Stomach smooth muscle (tissue), 2 donors: ENCODE results near the gene C2.
"Not testable (repeated sequence)": the region's sequence is repeated elsewhere in the genome, so short reads cannot be mapped to it uniquely, and the experiment has no call there.

Source experiments
- H3K27ac ChIP-seq: one replicate; pipeline ENCODE4 v1.7.0; 2013; ENCODE audit warnings: mild to moderate bottlenecking, low read length, inconsistent platforms
- H3K27me3 ChIP-seq, 2 donors: one replicate each; pipeline ENCODE4 v1.7.0; 2013; ENCODE audit warnings: low read length in 2 of 2; ENCODE audit not compliant: insufficient read depth in 2 of 2, control insufficient read depth in 1 of 2
- H3K36me3 ChIP-seq, 2 donors: one replicate each; pipeline ENCODE4 v1.7.0; 2013; ENCODE audit warnings: low read length in 2 of 2; ENCODE audit not compliant: control insufficient read depth in 2 of 2, insufficient read depth in 2 of 2
- H3K4me1 ChIP-seq: one replicate; pipeline ENCODE4 v1.7.0; 2013; ENCODE audit warnings: low read length; ENCODE audit not compliant: control insufficient read depth, insufficient read depth
- H3K4me3 ChIP-seq, 2 donors: one replicate each; pipeline ENCODE4 v1.7.0; 2013; ENCODE audit warnings: low read length in 2 of 2
- H3K9ac ChIP-seq, 2 donors: one replicate each; pipeline ENCODE4 v1.7.0; 2013; ENCODE audit warnings: low read length in 2 of 2, mild to moderate bottlenecking in 1 of 2
- H3K9me3 ChIP-seq, 2 donors: one replicate each; pipeline ENCODE4 v1.7.0; 2013; ENCODE audit warnings: low read length in 2 of 2; ENCODE audit not compliant: control insufficient read depth in 2 of 2
- donor health status: healthy.
- donor health status: Pancreatic carcinoma.

C2 gene

GRCh38 chr6:31927863-31928671 lies 550 bp downstream of the C2 start:
- H3K4me1 ChIP-seq: no peaks in the 10 kb centered on the region
- H3K9ac ChIP-seq: no peak overlapping the region
- H3K27ac ChIP-seq: no peak overlapping the region
- peak overlapping the region in 1 of 2 donors; percentile 44 for H3K4me3 ChIP-seq
- peaks cover 0 to 6% of the 10 kb centered on the region in 2 donors for H3K27me3 ChIP-seq
- H3K9me3 ChIP-seq: no peaks in the 10 kb centered on the region
- H3K36me3 ChIP-seq: no peaks in the 10 kb centered on the region

GRCh38 chr6:31928672-31928939 lies 1.1 kb downstream of the C2 start:
- Histone ChIP-seq H3K27ac (no peak overlapping the region), H3K4me1 (no peaks in the 10 kb centered on the region), H3K36me3 (no peaks in the 10 kb centered on the region), H3K4me3 (no peak overlapping the region), H3K9ac (no peak overlapping the region), H3K27me3 (peaks cover 0 to 6% of the 10 kb centered on the region in 2 donors), H3K9me3 (no peaks in the 10 kb centered on the region)

- H3K27ac ChIP-seq: no peak overlapping the region
These were observed 3.4 kb downstream of the C2 start for GRCh38 chr6:31930962-31931361.

GRCh38 chr6:31932137-31932536 lies 4.6 kb downstream of the C2 start:
- H3K27ac ChIP-seq, H3K36me3 ChIP-seq, H3K9ac ChIP-seq, H3K4me3 ChIP-seq, H3K9me3 ChIP-seq, H3K27me3 ChIP-seq, H3K4me1 ChIP-seq: not testable (repeated sequence)

More at GRCh38 chr6:31930962-31931361, 3.4 kb downstream of the C2 start:
- no peak overlapping the region for H3K9ac ChIP-seq
- no peaks in the 10 kb centered on the region for H3K4me1 ChIP-seq
- no peak overlapping the region for H3K4me3 ChIP-seq
- no peaks in the 10 kb centered on the region for H3K9me3 ChIP-seq
- no peaks in the 10 kb centered on the region for H3K36me3 ChIP-seq
- H3K27me3 ChIP-seq: peaks cover 0 to 6% of the 10 kb centered on the region in 2 donors

- H3K4me1 ChIP-seq: no peaks in the 10 kb centered on the region
- H3K9me3 ChIP-seq: no peaks in the 10 kb centered on the region
- H3K36me3 ChIP-seq: no peaks in the 10 kb centered on the region
- no peak overlapping the region for H3K4me3 ChIP-seq
- peaks cover 0 to 3% of the 10 kb centered on the region in 2 donors for H3K27me3 ChIP-seq
- no peak overlapping the region for H3K27ac ChIP-seq
- no peak overlapping the region for H3K9ac ChIP-seq
These were observed 6.0 kb downstream of the C2 start for GRCh38 chr6:31933537-31933936.

- Histone ChIP-seq H3K9ac (no peak overlapping the region), H3K36me3 (no peaks in the 10 kb centered on the region), H3K27ac (no peak overlapping the region), H3K4me3 (no peak overlapping the region), H3K4me1 (no peaks in the 10 kb centered on the region), H3K27me3 (peaks cover 0 to 3% of the 10 kb centered on the region in 2 donors), H3K9me3 (no peaks in the 10 kb centered on the region)
These were observed 7.5 kb downstream of the C2 start for GRCh38 chr6:31935021-31935420.

- H3K4me3 ChIP-seq: no peak overlapping the region
- H3K9ac ChIP-seq: no peak overlapping the region
- no peaks in the 10 kb centered on the region for H3K36me3 ChIP-seq
- no peak overlapping the region for H3K27ac ChIP-seq
- H3K9me3 ChIP-seq: no peaks in the 10 kb centered on the region
- H3K4me1 ChIP-seq: no peaks in the 10 kb centered on the region
- H3K27me3 ChIP-seq: peaks cover 0 to 3% of the 10 kb centered on the region in 2 donors
These were observed 8.3 kb downstream of the C2 start for GRCh38 chr6:31935823-31936222.

GRCh38 chr6:31940256-31940664 lies 12.7 kb downstream of the C2 start:
- H3K9me3 ChIP-seq: no peaks in the 10 kb centered on the region
- no peak overlapping the region for H3K27ac ChIP-seq

GRCh38 chr6:31943742-31944141 lies 16.2 kb downstream of the C2 start:
- no peak overlapping the region for H3K27ac ChIP-seq
- peaks cover 16% of the 10 kb centered on the region for H3K4me1 ChIP-seq
- no peak overlapping the region for H3K9ac ChIP-seq
- H3K27me3 ChIP-seq: peaks cover 2 to 9% of the 10 kb centered on the region in 2 donors
- no peaks in the 10 kb centered on the region for H3K36me3 ChIP-seq
- H3K9me3 ChIP-seq: no peaks in the 10 kb centered on the region
- H3K4me3 ChIP-seq: no peak overlapping the region

More at GRCh38 chr6:31940256-31940664, 12.7 kb downstream of the C2 start:
- no peak overlapping the region for H3K9ac ChIP-seq
- H3K4me1 ChIP-seq: peaks cover 3% of the 10 kb centered on the region
- no peak overlapping the region for H3K4me3 ChIP-seq
- H3K27me3 ChIP-seq: peaks cover 2 to 9% of the 10 kb centered on the region in 2 donors
- H3K36me3 ChIP-seq: no peaks in the 10 kb centered on the region

- Histone ChIP-seq H3K4me3 (peak overlapping the region in 1 of 2 donors; percentile 66), H3K27ac (peak overlapping the region; percentile 53), H3K9ac (no peak overlapping the region)
These were observed 17.6 kb downstream of the C2 start for GRCh38 chr6:31945154-31945506.

More at GRCh38 chr6:31945154-31945506, 17.6 kb downstream of the C2 start:
- Histone ChIP-seq H3K27me3 (peaks cover 2 to 9% of the 10 kb centered on the region in 2 donors), H3K4me1 (peaks cover 16% of the 10 kb centered on the region), H3K36me3 (no peaks in the 10 kb centered on the region), H3K9me3 (no peaks in the 10 kb centered on the region)
